PFSK-1 (cell line): ENCODE data around the gene ITPR3.

Experiments used
- FOXP2 ChIP-seq: optimal IDR thresholded peaks from 2 replicates; pipeline ENCODE3; 2011; ENCODE audit warnings: borderline replicate concordance, control low read depth, inconsistent platforms; ENCODE audit not compliant: insufficient read depth; ENCODE audit errors: extremely low read length, extremely low read depth
- POLR2AphosphoS5 ChIP-seq: IDR thresholded peaks from 2 replicates; pipeline ENCODE4 v1.6.1; 2012; ENCODE audit warnings: low read depth, mild to moderate bottlenecking, control low read depth, low read length, moderate library complexity
- TAF1 ChIP-seq: IDR thresholded peaks from 2 replicates; pipeline ENCODE4 v1.6.1; 2012; ENCODE audit warnings: low read length, control low read depth, borderline replicate concordance; ENCODE audit not compliant: insufficient read depth
- TF ChIP-seq, protein P1 (sequence below), 2 experiments: IDR thresholded peaks; 2 replicates each; pipeline versions ENCODE4 v1.6.1 to v1.8.0; 2011 to 2012; ENCODE audit warnings: low read depth in 2 of 2, low read length in 2 of 2, control low read depth in 1 of 2, inconsistent platforms in 1 of 2, mild to moderate bottlenecking in 1 of 2, moderate library complexity in 1 of 2; ENCODE audit not compliant: insufficient read depth in 1 of 2

DNA sequence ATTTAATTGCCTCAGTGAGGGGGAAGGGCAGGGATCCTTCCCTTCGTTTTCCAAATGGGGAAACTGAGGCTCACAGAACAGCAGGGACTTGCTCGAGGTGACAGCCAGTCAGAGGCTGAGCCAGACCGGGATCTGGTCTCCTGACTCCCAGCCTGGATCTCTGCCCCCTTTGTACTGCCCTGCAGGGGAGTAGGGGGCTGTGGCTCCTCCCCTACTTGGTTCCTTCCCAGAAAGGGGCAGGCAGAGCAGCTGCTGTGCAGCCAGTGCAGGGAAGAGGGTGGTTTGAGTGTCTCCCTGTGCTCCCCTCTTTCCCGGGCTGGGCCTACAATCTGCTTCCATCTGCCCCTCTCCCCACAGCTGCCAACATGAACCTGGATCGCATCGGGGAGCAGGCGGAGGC, 52.7 kb downstream of the ITPR3 start:
- no peak for TF ChIP-seq POLR2AphosphoS5
- TF ChIP-seq, protein P1, sequence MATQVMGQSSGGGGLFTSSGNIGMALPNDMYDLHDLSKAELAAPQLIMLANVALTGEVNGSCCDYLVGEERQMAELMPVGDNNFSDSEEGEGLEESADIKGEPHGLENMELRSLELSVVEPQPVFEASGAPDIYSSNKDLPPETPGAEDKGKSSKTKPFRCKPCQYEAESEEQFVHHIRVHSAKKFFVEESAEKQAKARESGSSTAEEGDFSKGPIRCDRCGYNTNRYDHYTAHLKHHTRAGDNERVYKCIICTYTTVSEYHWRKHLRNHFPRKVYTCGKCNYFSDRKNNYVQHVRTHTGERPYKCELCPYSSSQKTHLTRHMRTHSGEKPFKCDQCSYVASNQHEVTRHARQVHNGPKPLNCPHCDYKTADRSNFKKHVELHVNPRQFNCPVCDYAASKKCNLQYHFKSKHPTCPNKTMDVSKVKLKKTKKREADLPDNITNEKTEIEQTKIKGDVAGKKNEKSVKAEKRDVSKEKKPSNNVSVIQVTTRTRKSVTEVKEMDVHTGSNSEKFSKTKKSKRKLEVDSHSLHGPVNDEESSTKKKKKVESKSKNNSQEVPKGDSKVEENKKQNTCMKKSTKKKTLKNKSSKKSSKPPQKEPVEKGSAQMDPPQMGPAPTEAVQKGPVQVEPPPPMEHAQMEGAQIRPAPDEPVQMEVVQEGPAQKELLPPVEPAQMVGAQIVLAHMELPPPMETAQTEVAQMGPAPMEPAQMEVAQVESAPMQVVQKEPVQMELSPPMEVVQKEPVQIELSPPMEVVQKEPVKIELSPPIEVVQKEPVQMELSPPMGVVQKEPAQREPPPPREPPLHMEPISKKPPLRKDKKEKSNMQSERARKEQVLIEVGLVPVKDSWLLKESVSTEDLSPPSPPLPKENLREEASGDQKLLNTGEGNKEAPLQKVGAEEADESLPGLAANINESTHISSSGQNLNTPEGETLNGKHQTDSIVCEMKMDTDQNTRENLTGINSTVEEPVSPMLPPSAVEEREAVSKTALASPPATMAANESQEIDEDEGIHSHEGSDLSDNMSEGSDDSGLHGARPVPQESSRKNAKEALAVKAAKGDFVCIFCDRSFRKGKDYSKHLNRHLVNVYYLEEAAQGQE (IDR thresholded peaks at IDR 0.05; ENCODE audit: insufficient read depth in 1 of 2, low read depth in 2 of 2, low read length in 2 of 2): no peak
- no peak for TF ChIP-seq TAF1
- TF ChIP-seq FOXP2: no peak
